ENCODE data around the gene SYNDIG1. TPM values are rescaled to one million over a fixed set of nuclear protein-coding genes. Genes with fewer than 3 reads are reported as not detected.
A peak's percentile ranks its signal among the peaks of the same experiment; 100 is the strongest.

SYNDIG1 gene
- total RNA-seq (2022) (not detected in 2 replicates), Bru-seq, nascent RNA (percentile 5 among the genes with signal in this experiment), BruChase-seq, experiment 1, labeled RNA remaining after a 2-hour chase (percentile 3 among the genes with signal in this experiment), BruChase-seq, experiment 2, labeled RNA remaining after a 6-hour chase (percentile 1 among the genes with signal in this experiment)
- long read RNA-seq, result 0 reads

DNA sequence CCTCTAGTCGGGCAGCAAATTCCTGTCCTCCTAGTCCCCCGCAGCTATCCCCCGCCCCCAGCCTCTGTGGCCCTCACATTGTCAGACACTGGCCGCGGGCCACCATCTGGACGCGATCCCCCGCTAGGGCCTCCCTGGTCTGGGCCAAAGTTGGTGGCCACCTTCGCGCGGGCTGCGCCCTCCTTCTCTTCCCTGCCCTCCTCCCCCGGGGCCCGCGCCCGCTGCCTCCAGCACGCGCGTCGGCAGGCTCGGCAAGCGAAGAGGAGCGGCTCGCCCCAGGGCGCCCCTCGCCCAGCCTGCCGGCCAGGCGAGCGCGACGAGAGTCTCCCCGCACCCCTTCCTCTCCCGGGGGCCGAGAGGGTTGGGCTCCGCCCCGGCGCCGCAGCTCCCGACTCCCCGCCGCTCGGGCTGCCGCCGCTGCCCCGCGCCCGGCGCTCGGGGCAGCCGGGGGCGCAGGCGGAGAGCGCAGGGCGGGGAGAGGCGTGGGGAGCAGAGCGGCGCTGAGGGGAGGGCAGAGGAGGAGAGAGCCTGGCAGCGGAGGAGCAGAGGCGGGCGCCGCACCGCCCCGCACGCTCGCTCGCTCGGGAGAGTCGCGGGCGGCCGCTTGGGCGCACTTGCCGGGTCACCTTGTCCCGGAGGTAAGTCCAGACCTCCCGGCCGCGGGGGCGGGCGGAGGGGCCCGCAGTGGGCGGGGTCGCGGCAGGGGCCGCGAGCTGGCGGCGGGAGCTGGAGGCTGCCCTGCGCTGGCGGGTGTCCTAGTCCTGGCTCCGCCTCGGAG, at the start of gene SYNDIG1:
TSS of gene SYNDIG1 (plus strand) at position 514 of the 778 bp plus-strand sequence. CDS start 73,469 bp downstream, outside the sequence.
- H3K9me3 Mint-ChIP-seq (ENCODE audit: unreplicated experiment), result no peaks in the 10 kb centered on the region
- H3K27me3 Mint-ChIP-seq (ENCODE audit: insufficient read depth, unreplicated experiment), result peaks cover 18% of the 10 kb centered on the region
- H3K4me1 Mint-ChIP-seq (ENCODE audit: low read depth, unreplicated experiment), result no peaks in the 10 kb centered on the region
- Histone ChIP-seq H3K36me3 (ENCODE audit: control insufficient read depth, insufficient read depth, low read length) (no peaks in the 10 kb centered on the region), H3K4me1 (no peaks in the 10 kb centered on the region), H3K27me3 (replicated peaks; ENCODE audit: control insufficient read depth, insufficient read depth, low read length) (0 out of 2 replicates have a peak, but pooled peaks cover 2% of the 10 kb centered on the region), H3K9me3 (no peaks in the 10 kb centered on the region), H3K4me3 (ENCODE audit: low read depth, low read length) (no peak within 1 kb of the TSS)
- ChIA-PET POLR2A (no interaction called here), CTCF (no interaction called here)
- intact Hi-C loops (cut with micrococcal nuclease; ENCODE audit: unreplicated experiment), result no loop called here
- H3K4me3 Mint-ChIP-seq (ENCODE audit: unreplicated experiment), result no peak within 1 kb of the TSS
- DNase-seq, result no peak
- no peak within 1 kb of the TSS for H3K27ac Mint-ChIP-seq (ENCODE audit: unreplicated experiment)
- TF ChIP-seq, protein P1, sequence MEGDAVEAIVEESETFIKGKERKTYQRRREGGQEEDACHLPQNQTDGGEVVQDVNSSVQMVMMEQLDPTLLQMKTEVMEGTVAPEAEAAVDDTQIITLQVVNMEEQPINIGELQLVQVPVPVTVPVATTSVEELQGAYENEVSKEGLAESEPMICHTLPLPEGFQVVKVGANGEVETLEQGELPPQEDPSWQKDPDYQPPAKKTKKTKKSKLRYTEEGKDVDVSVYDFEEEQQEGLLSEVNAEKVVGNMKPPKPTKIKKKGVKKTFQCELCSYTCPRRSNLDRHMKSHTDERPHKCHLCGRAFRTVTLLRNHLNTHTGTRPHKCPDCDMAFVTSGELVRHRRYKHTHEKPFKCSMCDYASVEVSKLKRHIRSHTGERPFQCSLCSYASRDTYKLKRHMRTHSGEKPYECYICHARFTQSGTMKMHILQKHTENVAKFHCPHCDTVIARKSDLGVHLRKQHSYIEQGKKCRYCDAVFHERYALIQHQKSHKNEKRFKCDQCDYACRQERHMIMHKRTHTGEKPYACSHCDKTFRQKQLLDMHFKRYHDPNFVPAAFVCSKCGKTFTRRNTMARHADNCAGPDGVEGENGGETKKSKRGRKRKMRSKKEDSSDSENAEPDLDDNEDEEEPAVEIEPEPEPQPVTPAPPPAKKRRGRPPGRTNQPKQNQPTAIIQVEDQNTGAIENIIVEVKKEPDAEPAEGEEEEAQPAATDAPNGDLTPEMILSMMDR (IDR thresholded peaks at IDR 0.05; ENCODE audit: insufficient read depth in 1 of 2, low read depth in 1 of 2, low read length in 1 of 2, severe bottlenecking in 1 of 2, unreplicated experiment in 1 of 2), result no peak
- no peaks in the 10 kb centered on the region for H3K36me3 Mint-ChIP-seq (ENCODE audit: insufficient read depth, unreplicated experiment)
- BruUV-seq (replicated peaks), result no TSS peak

DNA sequence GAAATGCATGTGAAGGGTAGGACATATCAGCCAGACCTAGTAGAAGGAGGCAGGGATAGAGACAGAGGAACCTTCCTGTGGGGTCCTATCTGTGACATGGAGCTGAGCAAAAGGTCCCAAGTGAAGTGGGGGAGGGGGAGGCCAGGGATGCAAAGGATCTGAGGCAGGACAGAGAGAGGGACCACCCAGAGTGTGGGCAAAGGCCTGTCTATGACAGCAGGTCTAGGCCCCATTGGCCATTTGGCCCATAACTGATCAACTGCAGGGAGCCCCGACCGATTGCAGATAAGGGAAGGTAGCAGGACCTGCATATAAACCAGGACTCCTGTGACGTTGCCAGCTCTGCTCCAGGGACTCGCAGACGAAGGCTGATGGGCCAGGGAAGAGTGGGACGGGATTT, 49.6 kb upstream of the SYNDIG1 start:
- Mint-ChIP-seq H3K27me3 (ENCODE audit: insufficient read depth, unreplicated experiment) (peaks cover 6% of the 10 kb centered on the region), H3K27ac (ENCODE audit: unreplicated experiment) (no peak overlapping the region), H3K4me3 (ENCODE audit: unreplicated experiment) (no peak overlapping the region), H3K9me3 (ENCODE audit: unreplicated experiment) (peaks cover 14% of the 10 kb centered on the region), H3K36me3 (ENCODE audit: insufficient read depth, unreplicated experiment) (no peaks in the 10 kb centered on the region), H3K4me1 (ENCODE audit: low read depth, unreplicated experiment) (no peaks in the 10 kb centered on the region)
- TF ChIP-seq, protein P1 (IDR thresholded peaks at IDR 0.05; ENCODE audit: insufficient read depth in 1 of 2, low read depth in 1 of 2, low read length in 1 of 2, severe bottlenecking in 1 of 2, unreplicated experiment in 1 of 2), result no peak
- Histone ChIP-seq H3K4me3 (ENCODE audit: low read depth, low read length) (no peak overlapping the region), H3K4me1 (no peaks in the 10 kb centered on the region), H3K36me3 (ENCODE audit: control insufficient read depth, insufficient read depth, low read length) (no peaks in the 10 kb centered on the region), H3K27me3 (replicated peaks; ENCODE audit: control insufficient read depth, insufficient read depth, low read length) (no peaks in the 10 kb centered on the region), H3K9me3 (no peaks in the 10 kb centered on the region)
- no peak for DNase-seq
- CTCF ChIA-PET, result no interaction called here
- POLR2A ChIA-PET, result no interaction called here
- BruUV-seq (replicated peaks), result no TSS peak
- intact Hi-C loops (cut with micrococcal nuclease; ENCODE audit: unreplicated experiment), result no loop called here

DNA sequence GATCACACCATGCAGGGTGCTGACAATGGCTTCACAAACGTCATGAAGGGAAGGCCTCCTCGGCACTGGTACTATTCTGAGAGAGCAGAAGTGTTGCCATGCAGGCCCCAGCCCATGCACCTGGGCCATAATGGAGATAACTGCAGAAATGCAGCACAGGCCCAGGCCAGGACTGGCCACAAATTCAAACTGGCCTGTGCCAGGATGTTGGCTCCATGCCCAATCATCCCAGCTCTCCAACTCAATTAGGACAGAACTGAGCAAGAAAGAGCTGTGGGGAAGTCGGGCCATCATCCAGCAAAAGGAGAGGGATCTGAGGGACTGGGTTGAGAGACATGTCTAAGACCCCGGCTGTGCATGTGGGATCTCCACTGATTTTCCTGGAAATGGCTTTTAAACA, 48.9 kb upstream of the SYNDIG1 start:
- Histone ChIP-seq H3K4me3 (ENCODE audit: low read depth, low read length) (no peak overlapping the region), H3K36me3 (ENCODE audit: control insufficient read depth, insufficient read depth, low read length) (no peaks in the 10 kb centered on the region), H3K27me3 (replicated peaks; ENCODE audit: control insufficient read depth, insufficient read depth, low read length) (no peaks in the 10 kb centered on the region), H3K9me3 (no peaks in the 10 kb centered on the region), H3K4me1 (no peaks in the 10 kb centered on the region)
- peaks cover 6% of the 10 kb centered on the region for H3K27me3 Mint-ChIP-seq (ENCODE audit: insufficient read depth, unreplicated experiment)
- TF ChIP-seq, protein P1 (IDR thresholded peaks at IDR 0.05; ENCODE audit: insufficient read depth in 1 of 2, low read depth in 1 of 2, low read length in 1 of 2, severe bottlenecking in 1 of 2, unreplicated experiment in 1 of 2), result no peak
- H3K36me3 Mint-ChIP-seq (ENCODE audit: insufficient read depth, unreplicated experiment), result no peaks in the 10 kb centered on the region
- peaks cover 6% of the 10 kb centered on the region for H3K9me3 Mint-ChIP-seq (ENCODE audit: unreplicated experiment)
- POLR2A ChIA-PET, result no interaction called here
- BruUV-seq (replicated peaks), result no TSS peak
- CTCF ChIA-PET, result no interaction called here
- H3K4me1 Mint-ChIP-seq (ENCODE audit: low read depth, unreplicated experiment), result no peaks in the 10 kb centered on the region
- no peak overlapping the region for H3K4me3 Mint-ChIP-seq (ENCODE audit: unreplicated experiment)
- H3K27ac Mint-ChIP-seq (ENCODE audit: unreplicated experiment), result no peak overlapping the region
- no peak for DNase-seq
- intact Hi-C loops (cut with micrococcal nuclease; ENCODE audit: unreplicated experiment), result no loop called here
